Superior temporal gyrus (tissue), 1 donor: ENCODE measurements around the gene PARD3.

Experiments used
- DNase-seq: peaks from one replicate; pipeline ENCODE4 v3.0.0-alpha.2; 2016; ENCODE audit errors: extremely low spot score

PARD3 gene

DNA sequence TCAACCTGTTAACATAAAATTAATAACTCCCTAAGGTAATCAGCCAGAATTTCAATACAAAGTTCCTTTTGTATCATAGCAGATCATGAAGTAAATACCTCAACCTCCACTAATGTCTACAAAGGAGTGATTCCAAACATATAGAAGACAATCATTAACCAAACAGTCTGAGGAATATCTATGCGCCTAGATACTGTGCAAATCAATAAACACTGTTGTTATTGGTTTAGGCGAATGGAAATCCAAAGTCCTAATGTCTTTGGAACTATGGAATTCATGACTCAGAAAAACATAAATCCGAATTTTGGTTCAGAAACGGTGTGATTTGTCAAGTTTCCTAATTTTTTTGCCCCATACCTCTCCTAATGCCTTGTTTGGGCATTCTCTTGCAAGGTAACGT, 469.7 kb downstream of the PARD3 start:
- no peak for DNase-seq

DNA sequence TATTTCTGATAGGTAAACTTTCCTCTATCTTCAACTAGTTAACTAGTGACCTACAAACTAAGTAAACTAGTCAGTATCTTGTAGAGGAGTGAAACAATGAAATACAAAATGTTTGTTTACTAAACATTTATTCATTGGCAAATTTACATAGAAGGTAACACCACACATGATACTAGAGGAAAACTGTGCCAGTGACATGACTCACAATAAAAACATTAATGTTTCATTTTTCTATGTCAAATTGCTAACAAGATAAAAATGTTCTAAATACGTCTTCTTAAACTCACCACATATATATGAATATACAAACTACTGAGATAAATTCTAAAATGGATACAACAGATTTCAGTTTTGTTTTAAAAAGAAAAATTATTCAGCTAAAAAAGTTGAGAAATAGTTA, 471.3 kb downstream of the PARD3 start:
- no peak for DNase-seq

DNA sequence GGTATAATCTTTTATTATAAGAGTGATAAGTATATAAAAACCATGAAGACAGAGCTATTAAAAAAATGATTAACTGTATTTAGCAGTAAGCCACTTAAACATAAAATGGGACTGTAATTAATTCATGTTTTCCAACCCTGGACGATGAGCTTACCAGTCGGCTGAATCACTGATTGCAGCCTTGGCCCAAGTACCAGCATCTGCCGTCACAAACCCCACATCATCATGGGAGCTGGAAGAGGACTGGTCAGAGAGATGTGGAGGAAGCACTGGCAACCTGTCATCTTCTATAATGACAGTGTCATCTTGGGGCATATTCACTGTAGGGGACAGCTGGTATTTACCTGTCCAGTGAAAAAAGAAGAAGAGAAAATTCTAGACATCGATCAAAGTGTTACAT, 473.6 kb downstream of the PARD3 start:
- no peak for DNase-seq

DNA sequence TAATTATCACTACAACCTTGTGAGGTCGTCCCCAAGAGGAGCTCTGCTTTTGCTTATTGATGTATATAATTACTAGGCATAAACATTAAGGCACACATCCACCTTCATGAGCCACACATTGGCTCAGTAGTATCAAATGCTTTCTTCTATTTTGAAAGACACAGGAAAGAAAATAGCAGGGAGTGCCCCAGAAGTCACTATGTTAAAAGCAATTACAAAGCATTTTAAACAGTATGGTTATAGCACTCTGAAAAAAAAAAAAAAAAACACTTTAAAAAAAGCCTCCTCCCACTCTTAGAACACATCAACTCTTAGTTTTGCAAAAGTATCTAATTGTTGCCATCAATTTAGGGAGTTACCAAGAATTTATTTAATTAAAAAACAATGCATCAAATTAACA, 474.2 kb downstream of the PARD3 start:
- DNase-seq, result no peak

DNA sequence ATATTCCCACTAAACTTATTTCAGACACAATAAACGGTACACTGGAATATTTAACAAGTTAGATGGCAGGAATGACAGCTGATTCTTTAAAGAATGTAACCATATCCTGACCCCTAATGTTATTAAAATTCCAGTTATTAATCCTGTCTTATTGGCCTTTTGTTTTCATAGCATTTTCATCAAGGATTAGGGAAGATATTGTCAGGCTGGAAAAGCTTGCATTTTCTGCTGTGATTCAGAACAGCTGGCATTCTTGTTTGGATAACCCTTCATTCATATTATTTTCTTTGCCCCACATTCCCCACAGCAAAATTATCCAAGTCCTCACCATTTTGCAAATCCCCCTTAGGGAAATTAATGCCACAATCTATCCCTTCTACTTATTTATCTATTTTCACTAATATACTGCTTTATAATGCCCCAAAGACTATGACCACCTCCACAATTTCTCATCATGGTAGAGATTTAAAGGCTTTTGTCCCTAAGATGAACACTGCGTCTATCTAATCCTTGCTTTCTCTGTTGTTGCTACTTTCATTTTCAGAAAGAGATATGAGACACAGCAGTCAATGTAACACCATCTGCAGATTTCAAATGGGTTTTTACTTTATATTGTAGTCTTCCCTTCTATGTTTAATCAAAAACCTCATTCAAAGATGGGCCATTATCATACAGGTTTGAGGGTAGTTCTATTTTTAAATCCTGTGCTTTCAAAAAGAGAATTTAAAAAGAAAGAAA, 475.1 kb downstream of the PARD3 start:
- no peak for DNase-seq

DNA sequence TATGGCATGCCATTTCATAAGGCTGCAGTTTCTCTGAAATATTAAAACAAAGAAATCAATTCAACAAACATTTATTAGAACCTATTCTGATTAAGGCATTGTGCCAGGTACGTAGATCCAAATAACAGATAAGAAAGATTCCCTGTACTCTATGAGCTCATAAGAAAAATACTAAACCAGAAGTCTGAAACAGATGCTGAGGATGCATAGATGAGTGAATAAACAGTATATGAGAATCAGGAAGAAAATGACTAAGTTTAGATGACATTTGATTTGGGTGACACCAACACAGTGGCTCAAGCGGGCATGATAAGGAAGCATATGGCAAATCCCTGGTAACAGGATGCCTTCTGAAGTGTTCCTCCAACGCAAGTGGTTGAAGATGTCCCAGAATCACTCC, 477.2 kb downstream of the PARD3 start:
- no peak for DNase-seq

DNA sequence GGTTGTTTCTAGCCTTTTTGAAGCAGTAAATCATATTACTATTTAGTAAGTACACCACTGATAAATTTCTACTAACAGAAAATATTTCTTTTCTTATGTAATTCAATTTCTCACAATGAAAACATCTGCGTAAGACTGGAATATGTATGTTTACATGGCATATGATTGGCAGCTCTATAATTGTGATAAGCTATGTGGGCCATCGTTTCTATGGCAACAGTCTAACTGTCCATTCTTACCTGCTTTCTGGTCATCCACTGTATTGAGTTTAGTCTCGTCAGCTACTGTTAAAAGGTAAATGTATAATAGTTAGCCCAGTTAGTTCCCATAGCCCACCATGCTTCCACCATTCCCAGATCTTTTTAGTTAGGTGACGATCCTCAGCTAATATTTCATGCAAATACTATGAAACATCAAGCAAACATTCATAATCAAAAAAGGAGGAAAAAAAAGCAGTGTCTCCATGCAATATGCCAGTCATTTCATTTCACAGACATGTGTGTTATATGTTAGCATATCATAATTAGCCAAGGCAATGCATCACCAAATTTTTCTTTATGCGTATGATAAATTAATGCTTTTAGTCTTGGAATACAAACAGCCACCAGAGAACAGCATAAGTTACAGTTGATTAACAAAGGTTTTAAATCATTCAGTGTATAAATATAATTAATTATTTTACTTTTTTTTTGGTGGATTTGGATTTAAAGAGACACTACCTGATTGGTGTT, 479.0 kb downstream of the PARD3 start:
- no peak for DNase-seq

DNA sequence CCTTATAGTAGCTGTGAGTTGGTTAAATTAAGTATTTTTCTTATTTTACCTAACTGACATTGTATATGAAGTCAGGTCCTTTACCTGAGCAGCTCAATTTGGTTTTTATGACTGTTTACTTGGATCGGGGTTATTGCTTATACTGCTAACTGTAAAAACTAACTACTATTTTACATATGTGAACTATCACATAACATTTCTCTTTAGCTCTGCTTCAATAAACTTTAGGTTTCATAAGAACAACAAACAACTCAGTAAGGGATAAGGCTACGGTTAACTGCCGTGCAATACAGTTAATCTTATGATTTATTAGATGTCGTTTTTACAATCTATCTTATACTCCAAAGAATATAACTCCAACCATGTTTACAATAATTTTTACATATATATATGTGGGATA, 480.2 kb downstream of the PARD3 start:
- DNase-seq, result no peak

DNA sequence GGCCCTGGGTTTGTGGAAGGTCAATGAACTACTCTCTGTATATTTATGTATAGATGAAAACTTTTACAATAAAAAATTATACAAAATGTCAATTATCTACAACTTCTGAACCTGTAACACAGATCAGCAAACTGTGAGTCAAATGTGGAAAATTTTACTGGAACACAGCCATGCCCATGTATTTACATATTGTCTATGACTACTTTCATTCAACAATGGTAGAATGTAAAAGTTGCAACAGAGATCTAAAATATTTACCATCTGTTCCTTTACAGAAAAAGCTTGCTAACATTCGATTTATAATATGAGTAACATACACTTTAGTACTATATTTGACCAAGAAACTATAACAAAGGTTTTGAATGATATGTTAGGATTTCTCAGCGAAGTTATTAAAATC, 481.6 kb downstream of the PARD3 start:
- DNase-seq, result no peak

DNA sequence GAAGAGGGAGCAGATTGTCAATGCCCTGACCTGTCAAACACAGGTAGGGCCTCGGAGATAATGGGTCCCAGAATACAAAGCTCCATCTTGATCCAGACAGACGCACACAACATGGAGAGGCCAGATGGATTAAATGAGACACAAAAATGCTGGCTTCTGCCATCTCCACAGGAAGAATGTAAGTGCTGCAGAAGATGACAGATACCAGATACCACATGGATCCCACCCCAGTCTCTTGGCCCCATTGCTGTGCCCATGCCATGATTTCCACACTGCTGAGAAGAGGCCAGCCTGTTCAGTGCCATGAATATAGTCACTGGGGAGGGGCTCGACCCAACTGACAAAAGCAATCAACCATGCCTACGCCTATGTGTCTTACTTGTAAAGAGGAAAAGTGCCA, 487.9 kb downstream of the PARD3 start:
- DNase-seq, result no peak

DNA sequence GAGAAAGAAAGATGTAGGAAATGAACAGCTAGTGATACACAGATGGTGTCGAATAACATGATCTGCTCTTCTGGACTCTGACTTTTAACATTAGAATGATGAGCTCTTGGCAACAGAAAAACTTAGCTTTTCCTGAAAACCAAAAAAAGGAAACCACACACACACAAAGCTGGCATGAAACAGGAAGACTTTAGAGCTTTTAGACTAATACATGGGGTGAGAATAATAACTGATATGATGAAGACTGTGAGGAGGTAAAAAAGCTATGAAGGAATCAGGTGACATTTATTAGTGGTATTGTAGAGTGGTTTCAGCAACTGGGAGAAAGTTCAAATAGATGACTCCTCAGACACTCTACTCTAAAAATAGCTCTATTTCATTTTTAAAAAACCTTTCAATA, 491.9 kb downstream of the PARD3 start:
- DNase-seq, result no peak

DNA sequence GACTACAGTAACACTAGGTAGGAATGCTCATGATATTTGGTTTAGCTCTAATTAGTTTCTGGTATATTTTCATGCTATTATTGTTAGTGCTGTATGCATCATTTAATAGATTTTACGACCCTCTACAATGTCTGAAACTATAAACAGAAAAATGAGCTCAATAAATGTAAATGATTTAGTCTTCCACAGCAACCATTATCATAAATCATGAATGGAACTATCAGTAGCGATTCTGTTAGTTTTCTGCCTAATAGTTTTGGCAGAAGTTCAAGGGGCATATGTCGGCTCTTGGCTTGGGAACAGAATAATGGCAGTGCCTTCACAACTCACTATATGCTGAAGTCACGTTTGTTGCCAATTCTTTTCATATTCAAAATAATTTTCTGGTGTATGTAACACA, 494.8 kb downstream of the PARD3 start:
- no peak for DNase-seq

DNA sequence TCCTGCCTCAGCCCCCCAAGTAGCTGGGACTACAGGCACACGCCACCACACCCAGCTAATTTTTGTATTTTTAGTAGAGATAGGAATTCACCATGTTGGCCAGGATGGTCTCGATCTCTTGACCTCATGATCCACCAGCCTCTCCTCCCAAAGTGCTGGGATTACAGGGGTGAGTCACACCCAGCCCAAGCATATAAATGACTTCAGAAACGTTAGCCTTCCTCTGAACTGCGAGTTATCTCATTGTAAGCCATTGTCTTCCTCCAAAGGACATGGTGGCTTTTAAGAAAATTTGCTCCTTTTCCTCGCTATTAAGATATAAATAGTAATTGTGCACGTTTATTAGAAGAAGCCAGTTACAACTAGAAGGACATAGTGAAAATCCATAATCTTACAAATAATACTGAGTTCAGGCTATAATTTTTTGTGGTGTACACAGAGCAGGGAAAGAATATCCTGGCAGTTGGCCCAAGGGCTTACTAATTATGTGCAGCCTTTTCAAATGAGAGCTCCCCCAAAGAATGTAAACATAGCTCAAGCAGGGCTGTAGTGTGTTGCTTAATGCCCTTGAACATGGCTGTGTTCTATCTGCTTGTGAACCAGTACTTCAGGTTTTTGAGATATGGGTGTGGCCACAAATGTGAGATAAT, 495.8 kb downstream of the PARD3 start:
- no peak for DNase-seq

DNA sequence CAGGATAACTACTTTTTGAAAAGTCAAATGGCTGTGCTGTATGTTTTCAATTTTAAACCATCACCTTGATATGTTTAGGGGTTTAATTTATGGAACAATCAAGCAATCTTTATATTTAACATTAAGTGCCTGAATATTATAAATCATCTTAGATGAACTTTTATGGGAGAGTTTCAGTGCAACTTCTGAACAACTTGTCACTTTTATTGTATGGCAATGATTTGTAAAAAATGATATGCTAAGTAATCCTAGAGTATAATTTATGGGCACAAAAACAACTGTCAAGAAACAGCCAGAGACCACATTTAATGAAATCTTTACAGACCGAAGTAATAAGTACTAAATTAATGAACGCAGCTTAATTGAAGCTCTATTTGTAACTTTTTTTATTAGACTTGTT, 498.9 kb downstream of the PARD3 start:
- no peak for DNase-seq

DNA sequence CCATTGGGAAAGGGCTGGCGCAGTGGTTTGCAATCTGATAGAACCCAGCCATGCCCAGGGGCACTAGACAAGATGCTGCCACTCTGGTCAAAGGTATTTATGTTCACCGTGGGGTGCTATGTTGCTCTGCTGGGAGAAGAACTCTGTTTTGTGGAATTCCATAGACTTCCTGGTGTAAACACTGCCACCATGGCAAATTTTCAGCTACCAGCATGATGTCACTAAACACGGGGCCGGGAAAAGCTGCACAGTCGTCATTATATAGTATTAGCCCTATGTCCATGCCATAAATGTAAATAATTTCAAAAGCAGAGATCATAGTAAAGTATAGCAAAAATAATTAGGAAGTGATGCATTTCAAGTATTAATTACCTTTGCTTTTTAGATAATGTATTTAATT, 500.6 kb downstream of the PARD3 start:
- DNase-seq, result no peak

DNA sequence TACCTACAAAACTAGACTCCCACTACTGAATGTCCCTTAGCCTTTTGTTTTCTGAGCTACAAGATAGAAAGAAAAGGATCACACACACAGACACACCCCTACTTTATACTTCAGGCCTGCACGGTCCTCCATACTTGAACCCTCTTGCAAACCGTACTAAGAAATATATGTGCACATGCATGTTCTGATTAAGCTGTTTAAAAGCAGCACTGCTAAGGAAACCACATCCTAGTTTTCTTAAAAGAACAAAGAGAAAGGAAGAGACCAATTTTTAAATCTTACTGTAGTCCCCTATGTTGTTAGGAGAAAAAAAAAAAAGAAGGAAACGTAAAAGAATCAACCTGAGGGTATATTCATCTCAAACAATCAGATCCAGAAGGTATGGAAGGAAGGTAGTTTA, 501.2 kb downstream of the PARD3 start:
- DNase-seq, result no peak

DNA sequence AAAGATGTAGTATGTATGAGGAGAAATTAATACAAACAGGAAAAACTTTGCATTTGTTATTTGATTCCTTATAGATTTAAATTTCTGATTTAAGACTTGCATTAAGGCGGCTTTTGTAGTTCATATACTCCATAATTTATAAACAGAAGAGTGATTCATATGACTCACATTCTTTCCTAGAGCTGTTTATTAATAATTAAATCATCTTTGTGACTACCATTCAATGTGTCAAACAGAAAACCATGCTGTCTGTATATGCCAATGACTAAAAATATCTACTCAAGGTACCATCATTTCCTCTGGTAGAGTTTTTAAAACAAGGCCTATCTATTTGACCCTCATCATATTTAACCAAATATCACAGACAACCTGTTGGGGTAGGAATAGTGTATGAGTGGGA, 501.7 kb downstream of the PARD3 start:
- no peak for DNase-seq

DNA sequence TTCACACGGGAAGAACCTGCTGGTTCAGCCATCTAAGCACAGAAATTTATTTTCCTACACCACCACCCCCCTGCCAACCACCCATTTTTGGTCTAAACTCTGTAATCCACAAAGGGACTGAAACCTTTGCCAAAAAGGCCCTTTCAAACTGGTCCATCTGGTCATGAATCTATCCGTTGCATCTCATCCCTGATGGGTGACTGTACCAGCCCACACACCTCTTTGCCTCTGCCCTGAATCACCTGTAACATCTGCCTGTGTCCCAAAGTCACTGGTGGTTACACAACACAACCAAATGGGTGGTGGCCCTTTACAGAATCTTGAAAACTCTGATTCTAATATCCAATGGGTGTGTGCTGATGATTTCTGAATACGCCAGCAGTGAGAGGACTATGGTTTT, 503.4 kb downstream of the PARD3 start:
- DNase-seq, result no peak

DNA sequence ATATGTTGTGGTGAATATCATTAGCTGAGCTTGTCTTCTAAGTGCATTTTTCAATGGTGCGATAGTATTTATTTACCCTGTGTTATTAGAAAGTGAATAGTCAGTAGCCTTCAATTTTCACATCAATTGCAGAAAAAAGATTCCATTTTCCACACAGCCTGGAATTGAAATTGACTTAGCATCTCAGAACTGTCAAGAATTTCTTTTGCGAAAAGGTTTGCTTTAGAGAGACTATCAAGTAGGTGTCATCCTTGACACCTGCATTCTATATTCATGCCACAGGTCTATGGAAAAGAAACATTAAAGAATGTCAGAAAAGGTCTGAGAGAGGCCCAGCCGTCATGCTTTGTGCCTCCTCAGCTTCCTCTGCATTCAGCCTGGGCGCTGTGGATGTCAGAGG, 504.9 kb downstream of the PARD3 start:
- no peak for DNase-seq

DNA sequence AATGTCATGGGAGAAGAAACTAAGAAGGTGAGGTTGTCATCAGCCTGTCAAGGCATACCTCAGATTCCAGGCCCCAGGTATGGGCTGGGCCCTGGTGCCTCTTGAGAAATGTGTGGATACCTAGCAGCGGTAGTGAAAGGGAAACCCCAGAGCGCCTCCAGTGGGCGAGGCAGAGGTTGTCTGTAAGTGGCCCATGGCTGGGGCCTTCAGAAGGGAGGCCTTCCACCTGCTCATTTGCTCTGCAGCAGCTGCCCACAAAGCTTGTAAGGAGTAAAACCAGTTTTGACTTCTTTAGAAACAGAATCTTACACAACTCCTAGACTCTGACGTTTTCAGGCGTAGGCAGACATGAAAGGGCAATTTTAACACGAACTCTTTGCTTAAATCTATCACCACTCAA, 509.9 kb downstream of the PARD3 start:
- DNase-seq, result no peak

DNA sequence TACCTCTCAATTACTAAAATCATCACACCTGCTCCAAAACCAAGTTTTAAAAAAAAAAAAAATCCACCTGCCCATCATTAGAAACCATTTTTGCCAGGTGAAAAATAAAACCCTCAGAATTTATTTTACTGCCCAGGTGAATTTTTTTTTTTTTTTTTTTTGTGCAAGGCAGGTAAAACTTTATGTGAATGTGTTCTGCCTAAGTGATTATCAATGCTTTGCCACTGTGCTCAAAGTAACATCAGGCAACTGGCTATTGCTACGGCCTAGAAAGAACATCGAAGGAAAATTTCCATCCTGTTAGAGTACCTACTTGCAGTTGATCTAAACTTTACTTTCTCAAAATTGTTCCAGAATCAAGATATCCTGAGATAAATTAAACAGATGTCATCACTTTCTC, 512.1 kb downstream of the PARD3 start:
- no peak for DNase-seq

DNA sequence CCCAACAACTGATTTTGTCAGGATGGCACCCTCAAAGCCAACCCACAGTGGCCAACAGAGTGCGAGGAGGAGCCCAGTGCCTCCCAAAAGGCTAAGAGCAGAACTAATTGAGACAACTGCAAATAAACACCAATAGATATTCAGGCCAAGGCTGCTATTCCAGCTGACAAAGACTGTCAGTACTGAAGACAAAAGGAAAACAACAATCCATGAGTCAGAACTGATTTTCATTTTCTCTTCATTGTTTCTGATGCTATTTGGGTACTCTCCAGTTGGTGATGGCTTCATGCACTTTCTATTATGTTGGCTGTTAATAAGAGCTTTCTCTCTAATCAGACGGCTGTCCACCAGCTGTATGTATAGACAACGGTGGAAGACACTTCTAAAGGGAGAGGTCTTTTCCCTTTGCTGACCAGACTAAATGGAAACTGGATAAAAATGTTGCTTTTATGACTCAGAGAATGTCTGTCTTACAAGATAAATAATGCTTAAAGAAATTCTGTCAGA, 515.9 kb downstream of the PARD3 start:
- DNase-seq, result peak; percentile 88

DNA sequence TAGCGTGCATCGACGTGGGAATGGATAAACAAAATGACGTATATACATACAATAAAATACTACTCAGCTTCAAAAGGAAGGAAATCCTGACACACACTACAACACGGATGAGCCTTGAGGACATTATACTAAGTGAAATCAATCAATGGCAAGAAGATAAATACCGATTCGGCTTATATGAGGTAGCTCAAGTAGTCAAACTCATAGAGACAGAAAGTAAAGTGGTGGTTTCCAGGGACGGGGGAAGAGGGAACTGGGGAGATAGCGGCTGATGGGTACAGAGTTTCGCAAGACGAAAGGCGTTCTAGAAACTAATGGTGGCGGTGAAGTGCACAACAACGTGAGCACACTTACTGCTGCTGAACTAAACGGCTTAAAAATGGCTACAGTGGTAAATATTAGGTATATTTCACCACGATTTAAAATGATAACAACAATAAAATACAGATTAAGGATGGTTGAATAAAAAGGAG, 516.7 kb downstream of the PARD3 start:
- no peak for DNase-seq
